M059J (cell line): ENCODE data around the gene MAP4K2. TPM values are rescaled to one million over a fixed set of nuclear protein-coding genes. Genes with fewer than 3 reads are reported as not detected.

Source experiments
- DNase-seq: peaks from one replicate; pipeline ENCODE4 v3.0.0-alpha.2; 2012; ENCODE audit warnings: low read depth
- total RNA-seq: library from RNA; depleted of rRNA; stranded (reverse); fragments of >200 nt; shearing (Covaris generic); gene quantifications from 2 replicates; pipeline ENCODE4 v1.2.3, GENCODE V29; 2014

The MAP4K2 gene
- total RNA-seq, 1 experiment from 2014 or later: 23.3 TPM

- DNase-seq: no peak
Observed at GRCh38 chr11:64768300-64768694, 34.7 kb downstream of the MAP4K2 start.

GRCh38 chr11:64767344-64768299 lies 35.4 kb downstream of the MAP4K2 start:
- peak; percentile 48 for DNase-seq

GRCh38 chr11:64766881-64767280 lies 36.1 kb downstream of the MAP4K2 start:
- no peak for DNase-seq

- DNase-seq: no peak
Observed at GRCh38 chr11:64765851-64766665, 37.0 kb downstream of the MAP4K2 start.

GRCh38 chr11:64765291-64765850 lies 37.6 kb downstream of the MAP4K2 start:
- DNase-seq: no peak

- DNase-seq: no peak
Observed at GRCh38 chr11:64764753-64765152, 38.3 kb downstream of the MAP4K2 start.

GRCh38 chr11:64764040-64764611 lies 38.9 kb downstream of the MAP4K2 start:
- peak; percentile 22 for DNase-seq

- no peak for DNase-seq
Observed at GRCh38 chr11:64763526-64764039, 39.4 kb downstream of the MAP4K2 start.

GRCh38 chr11:64762674-64763525 lies 40.1 kb downstream of the MAP4K2 start:
- peak; percentile 91 for DNase-seq

- DNase-seq: no peak
Observed at GRCh38 chr11:64762277-64762673, 40.7 kb downstream of the MAP4K2 start.

GRCh38 chr11:64760759-64761420 lies 42.1 kb downstream of the MAP4K2 start:
- DNase-seq: no peak

GRCh38 chr11:64759722-64760719 lies 43.0 kb downstream of the MAP4K2 start, which contains the start of gene PYGM:
Gene PYGM, minus strand, starts transcription at chr11:64759974. Its CDS starts 76 bp downstream, at chr11:64759898.
- peak; percentile 26 for DNase-seq

- no peak for DNase-seq
Observed at GRCh38 chr11:64759131-64759721, 43.8 kb downstream of the MAP4K2 start.

GRCh38 chr11:64758330-64759079 lies 44.5 kb downstream of the MAP4K2 start:
- no peak for DNase-seq

- no peak for DNase-seq
Observed at GRCh38 chr11:64757549-64758329, 45.3 kb downstream of the MAP4K2 start.

GRCh38 chr11:64755681-64756361 lies 47.2 kb downstream of the MAP4K2 start:
- DNase-seq: no peak
